GM18502 (cell line): Measurements from ENCODE around the gene CAPN3.
"Not testable (repeated sequence)": the region's sequence is repeated elsewhere in the genome, so short reads cannot be mapped to it uniquely, and the experiment has no call there.

Experiments
- ATAC-seq: cut with Tn5 transposase; IDR thresholded peaks from one replicate; pipeline ENCODE4 v1.9.1; 2021; ENCODE audit warnings: mild to moderate bottlenecking; ENCODE audit not compliant: unreplicated experiment, poor library complexity

Gene CAPN3

GRCh38 chr15:42359249-42359648 is at the start of gene CAPN3:
CAPN3 (plus strand) TSS chr15:42359501; CDS start chr15:42359806, 305 bp downstream.
- no peak for ATAC-seq

GRCh38 chr15:42313463-42313862 is 45.8 kb upstream of the CAPN3 start:
- ATAC-seq, result no peak

- ATAC-seq, result no peak
These were observed 44.5 kb upstream of the CAPN3 start for GRCh38 chr15:42314818-42315217.

- no peak for ATAC-seq
These were observed 43.8 kb upstream of the CAPN3 start for GRCh38 chr15:42315521-42315920.

- ATAC-seq, result not testable (repeated sequence)
These were observed 43.0 kb upstream of the CAPN3 start for GRCh38 chr15:42316282-42316805.

- no peak for ATAC-seq
These were observed 40.1 kb upstream of the CAPN3 start for GRCh38 chr15:42319206-42319605.

GRCh38 chr15:42324308-42324707 is 35.0 kb upstream of the CAPN3 start:
- ATAC-seq, result no peak

GRCh38 chr15:42329161-42329560 is 30.1 kb upstream of the CAPN3 start:
- ATAC-seq, result no peak

- ATAC-seq, result no peak
These were observed 29.3 kb upstream of the CAPN3 start for GRCh38 chr15:42329992-42330391.

GRCh38 chr15:42331235-42331634 is 28.1 kb upstream of the CAPN3 start:
- no peak for ATAC-seq

GRCh38 chr15:42332331-42332730 is 27.0 kb upstream of the CAPN3 start:
- ATAC-seq, result no peak

- no peak for ATAC-seq
These were observed 24.2 kb upstream of the CAPN3 start for GRCh38 chr15:42335074-42335473.

- not testable (repeated sequence) for ATAC-seq
These were observed 22.7 kb upstream of the CAPN3 start for GRCh38 chr15:42336650-42337049.

GRCh38 chr15:42337104-42337503 is 22.2 kb upstream of the CAPN3 start:
- not testable (repeated sequence) for ATAC-seq

GRCh38 chr15:42338500-42338899 is 20.8 kb upstream of the CAPN3 start:
- ATAC-seq, result no peak

GRCh38 chr15:42343596-42344232 is 15.6 kb upstream of the CAPN3 start:
- no peak for ATAC-seq

GRCh38 chr15:42344763-42345162 is 14.5 kb upstream of the CAPN3 start:
- no peak for ATAC-seq

- ATAC-seq, result no peak
These were observed 13.8 kb upstream of the CAPN3 start for GRCh38 chr15:42345504-42345903.

GRCh38 chr15:42348083-42348482 is 11.2 kb upstream of the CAPN3 start:
- ATAC-seq, result no peak

GRCh38 chr15:42349186-42349585 is 10.1 kb upstream of the CAPN3 start:
- no peak for ATAC-seq

GRCh38 chr15:42352401-42352800 is 6.9 kb upstream of the CAPN3 start:
- no peak for ATAC-seq

GRCh38 chr15:42353061-42353460 is 6.2 kb upstream of the CAPN3 start:
- ATAC-seq, result no peak
